Fibroblast of lung (primary cell): ENCODE data around the gene TXNDC5. TPM values are rescaled to one million over a fixed set of nuclear protein-coding genes. Genes with fewer than 3 reads are reported as not detected.

Experiments
- DNase-seq, 2 donors: peaks; one replicate each; pipeline versions ENCODE4 v3.0.0 to v3.0.0-alpha.2; 2010; ENCODE audit warnings: low read depth in 2 of 2
- H2AFZ ChIP-seq: 2 replicates; pipeline ENCODE4 v1.5.1; 2012; ENCODE audit warnings: low read length, control low read depth, inconsistent platforms
- H3K27ac ChIP-seq: 2 replicates; pipeline ENCODE4 v1.5.1; 2011; ENCODE audit warnings: low read length, control low read depth; ENCODE audit not compliant: insufficient read depth
- H3K27me3 ChIP-seq: 2 replicates; pipeline ENCODE4 v1.5.1; 2011; ENCODE audit warnings: mild to moderate bottlenecking, low read length; ENCODE audit not compliant: control insufficient read depth, insufficient read depth
- H3K36me3 ChIP-seq: 2 replicates; pipeline ENCODE4 v1.5.1; 2011; ENCODE audit warnings: low read length; ENCODE audit not compliant: control insufficient read depth, insufficient read depth
- H3K4me1 ChIP-seq: 2 replicates; pipeline ENCODE4 v1.5.1; 2011; ENCODE audit warnings: low read length; ENCODE audit not compliant: control insufficient read depth, insufficient read depth; ENCODE audit errors: extremely low read depth
- H3K4me2 ChIP-seq: 2 replicates; pipeline ENCODE4 v1.5.1; 2011; ENCODE audit warnings: low read length, control low read depth; ENCODE audit not compliant: insufficient read depth; ENCODE audit errors: extremely low read depth
- H3K4me3 ChIP-seq, 4 experiments: fragments of 200-600 bp in 1 of 4; sonication (generic) in 1 of 4; replicated peaks in 1 of 4; 2 replicates each; pipeline ENCODE4 v1.5.1; 2011 to 2016; ENCODE audit warnings: low read length in 4 of 4, low read depth in 3 of 4, mild to moderate bottlenecking in 3 of 4, control low read depth in 2 of 4, inconsistent platforms in 1 of 4, mixed read lengths in 1 of 4; ENCODE audit not compliant: insufficient read depth in 1 of 4; ENCODE audit errors: control extremely low read depth in 1 of 4
- H3K79me2 ChIP-seq: 2 replicates; pipeline ENCODE4 v1.5.1; 2012; ENCODE audit warnings: mild to moderate bottlenecking, low read length, inconsistent platforms; ENCODE audit not compliant: control insufficient read depth, insufficient read depth
- H3K9ac ChIP-seq: 2 replicates; pipeline ENCODE4 v1.5.1; 2011; ENCODE audit warnings: mild to moderate bottlenecking, low read length, control low read depth; ENCODE audit not compliant: insufficient read depth
- H3K9me3 ChIP-seq: 2 replicates; pipeline ENCODE4 v1.5.1; 2012; ENCODE audit warnings: low read depth, low read length; ENCODE audit not compliant: control insufficient read depth, insufficient read depth
- H4K20me1 ChIP-seq: 2 replicates; pipeline ENCODE4 v1.5.1; 2011; ENCODE audit warnings: low read length; ENCODE audit not compliant: control insufficient read depth, insufficient read depth; ENCODE audit errors: extremely low read depth
- CTCF ChIP-seq, 2 donors: IDR thresholded peaks in 1 of 2; conservative IDR thresholded peaks in 1 of 2; 1 replicate in 1 of 2; 2 replicates in 1 of 2; pipeline ENCODE4 v1.5.1; 2011 to 2012; ENCODE audit warnings: low read length in 2 of 2, control low read depth in 1 of 2, inconsistent platforms in 1 of 2, low read depth in 1 of 2, mild to moderate bottlenecking in 1 of 2
- EZH2 ChIP-seq: IDR thresholded peaks from 2 replicates; pipeline ENCODE4 v1.5.1; 2012; ENCODE audit warnings: low read length, control low read depth, mild to moderate bottlenecking; ENCODE audit errors: missing control alignments
- polyA plus RNA-seq, 2 donors: library from polyadenylated mRNA; depleted of rRNA in 1 of 2; stranded (reverse) in 1 of 2; unstranded in 1 of 2; fragments of >200 nt; gene quantifications; 2 replicates each; pipeline ENCODE4 v1.2.1, GENCODE V29; 2011 to 2012; ENCODE audit warnings: missing spikeins in 1 of 2
- total RNA-seq: library from RNA; depleted of rRNA; stranded (reverse); fragments of >200 nt; gene quantifications from 2 replicates; pipeline ENCODE4 v1.2.1, GENCODE V29; 2014

The TXNDC5 gene
- total and polyA plus RNA-seq, 2 donors (not counting 1 experiment from before 2014, with no cell fraction given) = 349 to 354 TPM

- Histone ChIP-seq H3K4me1 (no peaks in the 10 kb centered on the region), H3K4me2 (no peak overlapping the region), H3K27me3 (no peaks in the 10 kb centered on the region), H3K36me3 (peaks cover 27% of the 10 kb centered on the region), H3K4me3 (no peak overlapping the region), H3K79me2 (peaks cover 13% of the 10 kb centered on the region), H3K9me3 (no peaks in the 10 kb centered on the region), H3K27ac (no peak overlapping the region), H2AFZ (no peak overlapping the region), H4K20me1 (no peaks in the 10 kb centered on the region), H3K9ac (no peak overlapping the region)
- TF ChIP-seq EZH2 = no peak
- DNase-seq = no peak
Observed at GRCh38 chr6:7901056-7901455, 9.5 kb downstream of the TXNDC5 start.

- Histone ChIP-seq H2AFZ (no peak overlapping the region), H3K4me2 (no peak overlapping the region), H3K79me2 (peaks cover 9% of the 10 kb centered on the region), H3K4me1 (no peaks in the 10 kb centered on the region), H3K27me3 (no peaks in the 10 kb centered on the region), H3K4me3 (no peak overlapping the region), H4K20me1 (no peaks in the 10 kb centered on the region), H3K9ac (no peak overlapping the region), H3K36me3 (peaks cover 29% of the 10 kb centered on the region), H3K27ac (no peak overlapping the region), H3K9me3 (no peaks in the 10 kb centered on the region)
- DNase-seq = no peak
- TF ChIP-seq CTCF (conservative IDR thresholded peaks at IDR 0.05 in 1 of 2, IDR thresholded peaks at IDR 0.05 in 1 of 2; ENCODE audit: low read depth in 1 of 2, low read length in 2 of 2) = no peak
Observed at GRCh38 chr6:7900621-7901020, 10.0 kb downstream of the TXNDC5 start.

- Histone ChIP-seq H3K27me3 (no peaks in the 10 kb centered on the region), H4K20me1 (no peaks in the 10 kb centered on the region), H3K9me3 (no peaks in the 10 kb centered on the region), H3K36me3 (peaks cover 31% of the 10 kb centered on the region), H3K9ac (no peak overlapping the region), H3K4me3 (no peak overlapping the region), H2AFZ (no peak overlapping the region), H3K79me2 (peaks cover 3% of the 10 kb centered on the region), H3K4me2 (no peak overlapping the region), H3K4me1 (no peaks in the 10 kb centered on the region), H3K27ac (no peak overlapping the region)
- TF ChIP-seq EZH2 = no peak
- TF ChIP-seq CTCF (conservative IDR thresholded peaks at IDR 0.05 in 1 of 2, IDR thresholded peaks at IDR 0.05 in 1 of 2; ENCODE audit: low read depth in 1 of 2, low read length in 2 of 2) = no peak
- DNase-seq = no peak
Observed at GRCh38 chr6:7899889-7900213, 10.7 kb downstream of the TXNDC5 start.
